Ectodermal cell (in vitro differentiated cells): ENCODE data around the gene RALA.
A peak's percentile ranks its signal among the peaks of the same experiment; 100 is the strongest.

Experiments used
- H3K27ac ChIP-seq: 2 replicates; pipeline ENCODE4 v1.7.0; 2013; ENCODE audit warnings: mild to moderate bottlenecking, low read depth, low read length; ENCODE audit not compliant: insufficient read depth, poor library complexity, severe bottlenecking
- H3K27me3 ChIP-seq: 2 replicates; pipeline ENCODE4 v1.7.0; 2013; ENCODE audit warnings: mild to moderate bottlenecking, low read length; ENCODE audit not compliant: insufficient read depth, control insufficient read depth, poor library complexity, severe bottlenecking
- H3K36me3 ChIP-seq: one replicate; pipeline ENCODE4 v1.7.0; 2013; ENCODE audit warnings: low read length; ENCODE audit not compliant: control insufficient read depth, insufficient read depth
- H3K4me1 ChIP-seq: one replicate; pipeline ENCODE4 v1.7.0; 2013; ENCODE audit warnings: low read length; ENCODE audit not compliant: control insufficient read depth, insufficient read depth
- H3K4me3 ChIP-seq: 2 replicates; pipeline ENCODE4 v1.7.0; 2013; ENCODE audit warnings: low read depth, low read length, control low read depth; ENCODE audit not compliant: insufficient read depth
- H3K9me3 ChIP-seq: 2 replicates; pipeline ENCODE4 v1.7.0; 2013; ENCODE audit warnings: mild to moderate bottlenecking, low read length, moderate library complexity; ENCODE audit not compliant: control insufficient read depth
- WGBS, 2 experiments: methylation state at CpG; one replicate each; pipeline ENCODE4 v1.1.7; 2013; ENCODE audit warnings: missing lambda C conversion rate in 2 of 2; 5-methylcytosine and 5-hydroxymethylcytosine counted together

RALA gene

DNA sequence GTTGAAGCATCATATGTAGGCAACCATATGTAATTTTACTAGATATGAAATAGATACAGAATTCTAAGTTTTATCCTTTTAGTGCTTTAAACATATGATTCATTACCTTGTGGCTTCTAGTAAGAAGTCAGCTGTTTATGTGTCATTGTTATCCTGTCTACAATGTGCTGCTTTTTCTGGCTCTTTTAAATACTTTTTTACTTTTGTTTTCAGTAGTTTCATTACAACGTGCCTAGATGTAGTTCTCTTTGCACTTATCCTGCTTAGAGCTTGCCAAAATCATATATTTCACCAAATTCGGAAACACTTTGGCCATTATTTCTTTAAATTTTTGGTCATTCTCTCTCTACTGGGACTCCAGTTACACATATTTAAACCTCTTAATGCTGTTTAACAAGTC is 30.8 kb upstream of the RALA start:
- Histone ChIP-seq H3K36me3 (no peaks in the 10 kb centered on the region), H3K27ac (no peak overlapping the region)
- WGBS, 2 experiments: 70% methylated on average over 2 of the region's 2 CpGs

GRCh38 chr7:39594988-39595620 is 28.3 kb upstream of the RALA start:
- H3K9me3 ChIP-seq: no peaks in the 10 kb centered on the region
- no peaks in the 10 kb centered on the region for H3K4me1 ChIP-seq
- H3K27ac ChIP-seq: no peak overlapping the region
- no peaks in the 10 kb centered on the region for H3K27me3 ChIP-seq
- no peak overlapping the region for H3K4me3 ChIP-seq
- no peaks in the 10 kb centered on the region for H3K36me3 ChIP-seq
- WGBS, 2 experiments: 92 to 94% methylated on average over 3 to 4 of the region's 5 CpGs

More for the DNA sequence above, 30.8 kb upstream of the RALA start:
- no peak overlapping the region for H3K4me3 ChIP-seq
- H3K27me3 ChIP-seq: no peaks in the 10 kb centered on the region
- no peaks in the 10 kb centered on the region for H3K9me3 ChIP-seq
- H3K4me1 ChIP-seq: peaks cover 5% of the 10 kb centered on the region

DNA sequence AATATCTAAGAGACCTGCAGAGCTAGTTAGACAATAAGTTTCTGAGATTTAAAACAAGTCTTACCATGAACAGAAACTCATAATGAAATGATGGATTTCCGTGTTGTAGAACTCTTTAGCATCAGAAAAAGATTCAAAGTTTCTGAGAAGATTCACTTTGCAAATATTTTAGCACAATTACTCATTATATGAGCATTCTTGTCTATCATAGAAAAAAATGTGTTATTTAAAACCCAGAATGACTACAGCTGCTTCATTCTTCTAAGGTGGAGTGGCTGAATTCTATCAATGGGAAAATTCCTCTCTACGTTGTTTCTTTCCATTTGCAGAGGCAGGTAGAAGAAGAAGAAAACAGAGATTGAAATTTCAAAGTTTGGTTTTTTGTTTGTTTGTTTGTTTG is 21.0 kb upstream of the RALA start:
- H3K4me3 ChIP-seq: no peak overlapping the region
- H3K27me3 ChIP-seq: no peaks in the 10 kb centered on the region
- no peaks in the 10 kb centered on the region for H3K36me3 ChIP-seq
- WGBS, 2 experiments: 44 to 48% methylated on average over 2 of the region's 2 CpGs
- no peaks in the 10 kb centered on the region for H3K4me1 ChIP-seq
- no peak overlapping the region for H3K27ac ChIP-seq
- H3K9me3 ChIP-seq: no peaks in the 10 kb centered on the region

DNA sequence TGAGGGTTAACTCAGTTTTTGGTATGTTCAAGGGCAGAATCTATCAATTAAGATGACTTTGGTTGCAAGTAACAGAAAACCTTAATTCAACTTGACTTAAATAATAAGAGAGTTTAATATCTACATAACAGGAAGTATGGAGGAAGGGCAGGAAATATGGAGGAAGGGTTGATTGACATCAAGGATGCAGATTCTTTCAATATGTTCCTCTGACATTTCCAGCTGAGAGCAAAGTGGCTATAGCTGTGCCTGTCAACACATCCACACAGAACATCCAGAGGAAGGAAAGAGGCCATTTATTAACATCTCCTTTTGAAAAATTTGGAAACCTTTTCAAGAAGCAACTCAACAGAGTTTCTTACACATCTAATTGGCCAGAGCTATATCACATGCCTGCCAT is 19.4 kb upstream of the RALA start:
- H3K36me3 ChIP-seq: no peaks in the 10 kb centered on the region
- no peaks in the 10 kb centered on the region for H3K4me1 ChIP-seq
- peaks cover under 1% of the 10 kb centered on the region for H3K27me3 ChIP-seq
- H3K4me3 ChIP-seq: no peak overlapping the region
- no peak overlapping the region for H3K27ac ChIP-seq
- no peaks in the 10 kb centered on the region for H3K9me3 ChIP-seq

DNA sequence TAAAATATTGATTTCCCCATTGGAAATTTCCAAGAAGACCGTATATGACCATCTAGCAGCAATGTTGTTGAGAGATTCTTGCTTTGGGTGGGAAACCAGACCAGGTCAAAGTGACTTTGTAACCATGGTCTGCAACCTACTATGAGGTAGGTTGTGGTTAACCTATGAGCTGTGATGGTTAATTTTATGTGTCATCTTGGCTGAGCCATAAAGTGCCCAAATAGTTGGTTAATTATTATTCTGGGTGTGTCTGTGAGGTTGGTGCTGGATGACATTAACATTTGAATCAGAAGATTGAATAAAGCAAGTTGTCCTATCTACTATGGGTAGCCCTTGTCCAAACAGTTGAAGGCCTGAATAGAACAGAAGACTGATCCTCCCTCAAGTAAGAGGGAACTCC is 18.3 kb upstream of the RALA start:
- Histone ChIP-seq H3K27ac (no peak overlapping the region), H3K4me3 (no peak overlapping the region), H3K4me1 (no peaks in the 10 kb centered on the region), H3K9me3 (no peaks in the 10 kb centered on the region), H3K36me3 (no peaks in the 10 kb centered on the region), H3K27me3 (peaks cover 12% of the 10 kb centered on the region)
- 89 to 100% methylated on average over 1 of the region's 1 CpG for WGBS, 2 experiments

GRCh38 chr7:39606352-39606751 is 17.0 kb upstream of the RALA start:
- Histone ChIP-seq H3K27me3 (peaks cover 18% of the 10 kb centered on the region), H3K27ac (no peak overlapping the region), H3K9me3 (no peaks in the 10 kb centered on the region), H3K4me3 (no peak overlapping the region), H3K36me3 (no peaks in the 10 kb centered on the region), H3K4me1 (no peaks in the 10 kb centered on the region)
- 90 to 100% methylated on average over 1 to 2 of the region's 2 CpGs for WGBS, 2 experiments

- Histone ChIP-seq H3K4me1 (no peaks in the 10 kb centered on the region), H3K36me3 (no peaks in the 10 kb centered on the region), H3K4me3 (no peak overlapping the region), H3K27ac (no peak overlapping the region), H3K9me3 (no peaks in the 10 kb centered on the region), H3K27me3 (peaks cover 18% of the 10 kb centered on the region)
- WGBS, 2 experiments: 94 to 98% methylated on average over 2 of the region's 2 CpGs
Measured at GRCh38 chr7:39606941-39607340, 16.4 kb upstream of the RALA start.

DNA sequence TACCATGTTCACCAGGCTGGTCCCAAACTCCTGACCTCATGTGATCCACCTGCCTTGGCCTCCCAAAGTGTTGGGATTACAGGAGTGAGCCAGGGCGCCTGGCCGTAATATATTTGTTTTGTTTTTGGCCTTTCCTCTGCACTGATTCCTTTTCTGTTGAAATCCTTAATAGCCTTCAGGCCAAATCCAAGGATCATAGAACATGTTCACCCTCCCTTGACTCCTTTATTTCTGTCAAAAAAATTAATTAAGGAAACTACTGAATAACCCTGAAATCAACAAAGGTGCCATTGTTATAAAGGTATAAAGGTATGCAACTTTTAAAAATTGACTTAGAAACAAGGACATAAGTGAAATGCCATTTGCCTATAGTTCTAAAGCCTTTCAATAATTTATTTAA is 15.5 kb upstream of the RALA start:
- no peak overlapping the region for H3K27ac ChIP-seq
- no peaks in the 10 kb centered on the region for H3K36me3 ChIP-seq
- WGBS, 2 experiments: 96 to 100% methylated on average over 2 of the region's 2 CpGs

GRCh38 chr7:39608278-39608677 is 15.1 kb upstream of the RALA start:
- H3K4me3 ChIP-seq: no peak overlapping the region
- H3K9me3 ChIP-seq: no peaks in the 10 kb centered on the region
- H3K36me3 ChIP-seq: no peaks in the 10 kb centered on the region
- H3K4me1 ChIP-seq: no peaks in the 10 kb centered on the region
- H3K27ac ChIP-seq: no peak overlapping the region
- 87 to 90% methylated on average over 2 of the region's 3 CpGs for WGBS, 2 experiments
- peaks cover 18% of the 10 kb centered on the region for H3K27me3 ChIP-seq

More for the DNA sequence above, 15.5 kb upstream of the RALA start:
- no peak overlapping the region for H3K4me3 ChIP-seq
- peaks cover 18% of the 10 kb centered on the region for H3K27me3 ChIP-seq
- H3K9me3 ChIP-seq: no peaks in the 10 kb centered on the region
- H3K4me1 ChIP-seq: no peaks in the 10 kb centered on the region

DNA sequence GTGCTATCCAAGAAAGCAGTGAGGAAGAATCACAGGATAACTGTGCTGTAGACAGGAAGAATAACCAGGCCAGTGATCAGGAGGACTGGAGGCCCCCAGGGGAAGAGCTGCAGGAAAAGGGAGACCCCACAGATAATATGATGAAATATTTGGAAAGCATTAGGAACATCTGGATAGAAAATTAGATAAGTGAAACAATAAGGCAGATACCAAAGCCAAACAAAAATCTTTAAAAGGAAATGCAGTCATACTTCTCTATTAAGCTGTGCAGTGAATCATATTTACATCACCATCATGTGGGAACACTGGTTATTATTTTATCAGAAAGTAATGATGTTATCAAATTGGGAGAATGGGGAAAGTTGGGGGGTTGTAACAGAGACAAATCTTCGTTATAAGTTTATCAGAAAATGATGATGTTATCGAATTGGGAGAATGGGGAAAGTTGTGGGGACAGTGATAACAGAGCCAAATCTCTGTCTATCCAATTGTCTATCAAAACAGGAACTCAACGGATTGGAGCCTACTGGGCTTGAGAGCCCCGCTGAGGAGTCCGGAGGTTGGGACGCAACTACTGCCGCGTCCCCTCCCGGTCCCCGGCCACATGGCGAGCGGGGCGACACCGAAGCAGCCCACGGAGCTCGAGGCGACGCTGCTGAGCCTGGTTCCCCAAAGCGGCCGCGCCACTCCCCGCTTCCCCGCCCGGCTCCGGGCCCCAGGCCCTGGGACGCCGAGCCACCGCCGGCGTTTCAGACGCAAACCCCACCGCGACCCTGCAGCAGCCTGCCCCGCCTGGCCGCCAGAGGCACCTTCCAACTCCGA is 14.0 kb upstream of the RALA start:
- Histone ChIP-seq H3K4me3 (peak overlapping the region; percentile 16), H3K4me1 (no peaks in the 10 kb centered on the region), H3K9me3 (no peaks in the 10 kb centered on the region), H3K27ac (no peak overlapping the region), H3K36me3 (no peaks in the 10 kb centered on the region), H3K27me3 (peaks cover 18% of the 10 kb centered on the region)
- 56 to 63% methylated on average over 36 of the region's 36 CpGs for WGBS, 2 experiments
